Measurements from ENCODE around the gene BDKRB2. TPM values are rescaled to one million over a fixed set of nuclear protein-coding genes. Genes with fewer than 3 reads are reported as not detected.

BDKRB2 gene
- total and polyA plus RNA-seq, 2 of the 4 experiments (the other 2 are of a cell fraction): 60.9 to 73.1 TPM

DNA sequence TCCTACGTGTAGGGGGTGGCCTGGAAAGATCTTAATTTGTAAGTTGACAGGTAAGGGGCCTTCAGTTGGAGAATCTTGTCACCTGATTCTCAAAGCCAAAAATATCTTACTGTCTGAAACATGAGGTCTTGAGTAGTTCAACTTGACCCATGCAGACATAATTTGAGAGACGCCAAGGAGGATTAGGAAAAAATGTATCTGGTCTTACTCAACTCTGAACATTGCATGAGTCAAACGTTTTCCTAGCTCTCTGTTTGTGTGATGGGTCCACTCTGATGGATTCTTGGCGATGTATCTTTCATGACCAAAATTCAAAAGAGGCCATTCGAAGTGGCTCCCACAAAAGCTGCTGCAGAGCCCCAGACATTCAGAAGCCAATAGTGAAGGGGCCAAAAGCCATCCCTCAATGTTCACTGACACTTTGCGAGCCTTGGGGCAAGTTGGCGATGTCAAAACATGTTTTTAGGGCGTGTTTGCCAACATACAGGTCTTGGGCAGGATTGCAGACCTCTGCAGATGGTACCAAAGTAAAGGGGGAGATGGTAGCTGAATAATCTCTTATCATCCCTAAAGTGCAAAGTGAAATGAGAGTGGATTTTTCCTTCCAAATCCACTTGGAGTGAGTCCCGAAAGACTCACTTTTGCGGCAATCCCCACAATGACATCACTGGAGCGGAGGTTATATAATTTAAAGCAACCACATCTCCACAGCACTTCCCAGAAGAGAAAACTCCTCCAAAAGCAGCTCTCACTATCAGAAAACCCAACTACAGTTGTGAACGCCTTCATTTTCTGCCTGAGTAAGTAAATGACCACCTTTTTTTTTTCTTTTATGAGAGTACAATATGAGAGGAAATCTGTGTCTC is 51.1 kb downstream of the BDKRB2 start, which contains the start of gene BDKRB1:
BDKRB1 (plus strand) TSS at position 710 of the 866 bp plus-strand sequence. CDS start 7,473 bp downstream, outside the sequence.
- ATAC-seq (ENCODE audit: low read depth): peak; percentile 24
- in situ Hi-C loops (cut with MboI; ENCODE audit: low sequenced_read_pairs) (loop anchor here (25.0 kb wide), 1 partner anchor 718 kb away; the partner anchor contains the start of gene GLRX5), dilution Hi-C loops (cut with HindIII; ENCODE audit: low sequenced_read_pairs, unreplicated experiment) (no loop called here), intact Hi-C loops (cut with micrococcal nuclease) (loop anchor here (5.0 kb wide), 1 partner anchor 153 kb away; no protein-coding TSS in a partner anchor)
- Histone ChIP-seq H2BK20ac (ENCODE audit: low read depth, low read length) (peak within 1 kb of the TSS; percentile 100), H3K56ac (ENCODE audit: extremely low read depth, insufficient read depth, low read length) (peak within 1 kb of the TSS; percentile 99), H2BK5ac (ENCODE audit: low read depth, low read length, poor library complexity, severe bottlenecking) (peak within 1 kb of the TSS; percentile 98), H4K8ac (ENCODE audit: low read depth in 2 of 2, low read length in 2 of 2) (peak within 1 kb of the TSS; percentile 91 to 99), H2AK9ac (replicated peaks; ENCODE audit: low read depth, low read length, poor library complexity) (peak within 1 kb of the TSS; percentile 95), H3K4me2 (ENCODE audit: low read depth, low read length) (peak within 1 kb of the TSS; percentile 77), H3K9me1 (ENCODE audit: insufficient read depth, low read length) (peaks cover 24% of the 10 kb centered on the region), H3K14ac (replicated peaks; ENCODE audit: low read depth, low read length) (peak within 1 kb of the TSS; percentile 98), H3K23ac (ENCODE audit: low read depth, low read length) (peak within 1 kb of the TSS; percentile 98), H2BK120ac (ENCODE audit: low read depth, low read length) (peak within 1 kb of the TSS; percentile 100), H4K91ac (ENCODE audit: insufficient read depth, low read depth, low read length) (peak within 1 kb of the TSS; percentile 100), H3K27ac (ENCODE audit: insufficient read depth, low read length) (peak within 1 kb of the TSS; percentile 92), H2AFZ (replicated peaks; ENCODE audit: low read length, poor library complexity) (peak within 1 kb of the TSS; percentile 59), H3K18ac (ENCODE audit: low read depth, low read length) (peak within 1 kb of the TSS; percentile 97), H3K4me3 (ENCODE audit: insufficient read depth, low read depth, low read length) (peak within 1 kb of the TSS; percentile 59), H3K79me1 (ENCODE audit: low read depth in 1 of 2, low read length in 2 of 2) (peaks cover 10 to 54% of the 10 kb centered on the region in 2 experiments; a peak in 3 of 4 replicates), H3K27me3 (ENCODE audit: control insufficient read depth, insufficient read depth, low read length) (no peaks in the 10 kb centered on the region), H3K9ac (ENCODE audit: low read depth, low read length) (peak within 1 kb of the TSS; percentile 68), H3K4ac (ENCODE audit: low read depth, low read length) (peak within 1 kb of the TSS; percentile 99), H3K4me1 (ENCODE audit: control insufficient read depth, insufficient read depth, low read length) (peaks cover 34% of the 10 kb centered on the region), H4K5ac (ENCODE audit: low read depth, low read length) (peak within 1 kb of the TSS; percentile 95), H2BK15ac (ENCODE audit: low read depth, low read length) (peak within 1 kb of the TSS; percentile 94), H3K9me3 (ENCODE audit: control insufficient read depth, insufficient read depth, low read length) (peaks cover 5% of the 10 kb centered on the region), H3K36me3 (ENCODE audit: control insufficient read depth, insufficient read depth, low read length) (peaks cover 12% of the 10 kb centered on the region), H4K20me1 (ENCODE audit: insufficient read depth, low read length) (peaks cover 7% of the 10 kb centered on the region; the same call in 1 of the 2 replicates), H2AK5ac (ENCODE audit: low read depth, low read length) (peak within 1 kb of the TSS; percentile 99)
- no TSS peak for BruUV-seq (replicated peaks)
- peak; percentile 96 for DNase-seq
- ChIA-PET CTCF (interaction anchor here (0.6 to 2.5 kb wide), 7 partner anchors 19 to 469 kb away, joined by 3 to 13 read pairs (median 3); no protein-coding TSS in a partner anchor), POLR2A (ENCODE audit: unreplicated experiment) (interaction anchor here (0.8 to 1.5 kb wide), 3 partner anchors 18 to 152 kb away, joined by 3 to 4 read pairs (median 3); no protein-coding TSS in a partner anchor)
- WGBS, 2 experiments (ENCODE audit: extremely low coverage in 2 of 2, insufficient read length in 1 of 2): 7% methylated on average over 5 of the region's 12 CpGs; no CpG with 5 or more reads in 1 of the 2 experiments
- TF ChIP-seq CHD1 (IDR thresholded peaks at IDR 0.05; ENCODE audit: low read depth, low read length) (0 out of 2 replicates have a peak, but pooled peaks have one; percentile 18), MXI1 (IDR thresholded peaks at IDR 0.05; ENCODE audit: borderline replicate concordance, low read depth, low read length) (no peak), MAFK (IDR thresholded peaks at IDR 0.05; ENCODE audit: low read depth, low read length) (no peak), RAD21 (IDR thresholded peaks at IDR 0.05; ENCODE audit: low read length) (no peak), RCOR1 (IDR thresholded peaks at IDR 0.05; ENCODE audit: insufficient replicate concordance, low read length) (no peak), POLR2A (IDR thresholded peaks at IDR 0.05; ENCODE audit: low read depth, low read length) (peak; percentile 97), RFX5 (IDR thresholded peaks at IDR 0.05; ENCODE audit: low read depth, low read length) (peak; percentile 38; the same call in 1 of the 2 replicates), NFE2L2 (IDR thresholded peaks at IDR 0.05; ENCODE audit: low read depth, low read length) (no peak), CEBPB (IDR thresholded peaks at IDR 0.05; ENCODE audit: low read depth, low read length) (peak; percentile 89), FOS (IDR thresholded peaks at IDR 0.05; ENCODE audit: low read depth, low read length) (peak; percentile 78), MAZ (IDR thresholded peaks at IDR 0.05; ENCODE audit: borderline replicate concordance, low read depth, low read length) (no peak), BHLHE40 (IDR thresholded peaks at IDR 0.05; ENCODE audit: low read depth, low read length) (no peak; the same call in none of the 2 replicates)
- TF ChIP-seq, protein P1, sequence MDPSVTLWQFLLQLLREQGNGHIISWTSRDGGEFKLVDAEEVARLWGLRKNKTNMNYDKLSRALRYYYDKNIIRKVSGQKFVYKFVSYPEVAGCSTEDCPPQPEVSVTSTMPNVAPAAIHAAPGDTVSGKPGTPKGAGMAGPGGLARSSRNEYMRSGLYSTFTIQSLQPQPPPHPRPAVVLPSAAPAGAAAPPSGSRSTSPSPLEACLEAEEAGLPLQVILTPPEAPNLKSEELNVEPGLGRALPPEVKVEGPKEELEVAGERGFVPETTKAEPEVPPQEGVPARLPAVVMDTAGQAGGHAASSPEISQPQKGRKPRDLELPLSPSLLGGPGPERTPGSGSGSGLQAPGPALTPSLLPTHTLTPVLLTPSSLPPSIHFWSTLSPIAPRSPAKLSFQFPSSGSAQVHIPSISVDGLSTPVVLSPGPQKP (IDR thresholded peaks at IDR 0.05; ENCODE audit: borderline replicate concordance, low read depth, low read length): no peak
- TF ChIP-seq, protein P2, sequence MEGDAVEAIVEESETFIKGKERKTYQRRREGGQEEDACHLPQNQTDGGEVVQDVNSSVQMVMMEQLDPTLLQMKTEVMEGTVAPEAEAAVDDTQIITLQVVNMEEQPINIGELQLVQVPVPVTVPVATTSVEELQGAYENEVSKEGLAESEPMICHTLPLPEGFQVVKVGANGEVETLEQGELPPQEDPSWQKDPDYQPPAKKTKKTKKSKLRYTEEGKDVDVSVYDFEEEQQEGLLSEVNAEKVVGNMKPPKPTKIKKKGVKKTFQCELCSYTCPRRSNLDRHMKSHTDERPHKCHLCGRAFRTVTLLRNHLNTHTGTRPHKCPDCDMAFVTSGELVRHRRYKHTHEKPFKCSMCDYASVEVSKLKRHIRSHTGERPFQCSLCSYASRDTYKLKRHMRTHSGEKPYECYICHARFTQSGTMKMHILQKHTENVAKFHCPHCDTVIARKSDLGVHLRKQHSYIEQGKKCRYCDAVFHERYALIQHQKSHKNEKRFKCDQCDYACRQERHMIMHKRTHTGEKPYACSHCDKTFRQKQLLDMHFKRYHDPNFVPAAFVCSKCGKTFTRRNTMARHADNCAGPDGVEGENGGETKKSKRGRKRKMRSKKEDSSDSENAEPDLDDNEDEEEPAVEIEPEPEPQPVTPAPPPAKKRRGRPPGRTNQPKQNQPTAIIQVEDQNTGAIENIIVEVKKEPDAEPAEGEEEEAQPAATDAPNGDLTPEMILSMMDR (conservative IDR thresholded peaks at IDR 0.05; ENCODE audit: low read depth, low read length): no peak

All from IMR-90 (cell line).